SK-N-MC (cell line): Measurements from ENCODE around the gene METAP1.
"Not testable (repeated sequence)": the region's sequence is repeated elsewhere in the genome, so short reads cannot be mapped to it uniquely, and the experiment has no call there.

ENCODE experiments used
- DNase-seq: peaks from one replicate; pipeline ENCODE4 v3.0.0-alpha.2; 2011; ENCODE audit warnings: low read depth, low spot score
- H3K27ac ChIP-seq: fragments of 200-600 bp; sonication (generic); 2 replicates; pipeline ENCODE4 v1.5.1; 2016; ENCODE audit warnings: mixed run types
- H3K36me3 ChIP-seq: fragments of 200-600 bp; sonication (generic); 2 replicates; pipeline ENCODE4 v1.6.1; 2017; ENCODE audit warnings: antibody characterized with exemption, low read length, mixed read lengths; ENCODE audit not compliant: insufficient read depth
- H3K4me3 ChIP-seq: fragments of 200-600 bp; sonication (generic); 2 replicates; pipeline ENCODE4 v1.5.1; 2016
- H3K9ac ChIP-seq: fragments of 200-600 bp; sonication (generic); 2 replicates; pipeline ENCODE4 v1.8.0; 2017; ENCODE audit warnings: mixed run types, mixed read lengths; ENCODE audit not compliant: insufficient read length
- H3K9me3 ChIP-seq: fragments of 200-600 bp; sonication (generic); 2 replicates; pipeline ENCODE4 v1.6.1; 2017; ENCODE audit warnings: low read depth, mild to moderate bottlenecking, antibody characterized with exemption, low read length, moderate library complexity, mixed read lengths
- EZH2 ChIP-seq: fragments of 200-600 bp; sonication (generic); IDR thresholded peaks from one replicate; pipeline ENCODE4 v1.6.1; 2017; ENCODE audit warnings: antibody characterized with exemption
- FOXP2 ChIP-seq: optimal IDR thresholded peaks from 2 replicates; pipeline ENCODE3; 2011; ENCODE audit warnings: mild to moderate bottlenecking, moderate library complexity; ENCODE audit not compliant: insufficient read depth; ENCODE audit errors: extremely low read length, control extremely low read depth
- POLR2AphosphoS5 ChIP-seq: IDR thresholded peaks from 2 replicates; pipeline ENCODE4 v1.6.1; 2012; ENCODE audit warnings: mild to moderate bottlenecking, low read depth, low read length, borderline replicate concordance

Gene METAP1

DNA sequence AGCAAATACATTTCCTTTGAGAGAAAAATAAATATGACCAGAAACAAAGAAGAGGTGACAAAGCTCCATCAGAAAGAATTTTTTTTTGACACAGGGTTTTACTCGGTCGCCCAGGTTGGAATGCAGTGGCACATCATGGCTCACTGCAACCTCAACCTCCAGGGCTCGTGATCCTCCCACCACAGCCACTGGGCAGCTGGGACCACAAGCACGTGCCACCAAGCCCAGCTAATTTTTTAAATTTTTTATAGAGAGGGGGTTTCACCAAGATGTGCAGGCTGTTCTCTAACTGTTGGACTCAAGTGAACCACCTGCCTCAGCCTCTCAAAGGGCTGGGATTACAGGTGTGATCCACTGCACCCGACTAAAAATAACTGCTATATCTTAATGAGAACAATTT, 82.8 kb downstream of the METAP1 start:
- no peaks in the 10 kb centered on the region for H3K9me3 ChIP-seq
- no peak overlapping the region for H3K27ac ChIP-seq
- no peak overlapping the region for H3K4me3 ChIP-seq
- H3K9ac ChIP-seq, result no peak overlapping the region
- DNase-seq, result no peak
- TF ChIP-seq FOXP2 (no peak), POLR2AphosphoS5 (no peak), EZH2 (no peak)
- H3K36me3 ChIP-seq, result peaks cover 94% of the 10 kb centered on the region

DNA sequence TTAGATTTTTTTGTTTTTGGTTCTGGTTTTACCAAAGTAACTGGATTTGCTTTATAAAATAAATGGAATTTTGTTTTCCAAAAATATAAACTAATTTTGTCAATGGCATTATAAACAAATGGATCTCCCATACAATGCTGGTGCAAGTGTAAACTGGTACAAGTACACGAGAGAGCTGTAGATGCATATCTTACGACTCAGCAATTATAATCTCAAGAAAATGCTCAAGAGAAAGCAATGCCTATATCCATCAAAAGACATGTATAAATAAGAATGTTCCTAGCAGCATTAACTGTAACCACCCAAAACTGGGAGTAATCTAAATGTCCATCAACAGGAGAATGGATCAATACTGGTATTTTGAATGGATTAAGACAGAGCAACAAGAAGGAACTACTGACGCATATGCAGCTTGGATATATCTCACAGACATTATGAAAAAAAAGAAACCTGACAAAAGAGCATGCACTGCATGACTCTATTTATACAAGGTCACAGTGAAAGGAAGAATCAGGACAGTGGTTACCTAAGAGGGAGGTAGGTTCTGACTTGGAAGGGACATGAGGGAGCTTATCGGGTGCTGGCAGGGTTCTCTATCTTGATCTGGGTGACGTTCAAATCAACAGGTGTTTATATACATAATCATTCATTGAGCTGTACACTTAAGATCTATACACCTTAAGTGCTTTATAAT, 83.6 kb downstream of the METAP1 start:
- TF ChIP-seq POLR2AphosphoS5 (no peak), FOXP2 (no peak), EZH2 (no peak)
- Histone ChIP-seq H3K9me3 (no peaks in the 10 kb centered on the region), H3K27ac (no peak overlapping the region), H3K36me3 (peaks cover 96% of the 10 kb centered on the region), H3K4me3 (no peak overlapping the region), H3K9ac (no peak overlapping the region)
- no peak for DNase-seq

DNA sequence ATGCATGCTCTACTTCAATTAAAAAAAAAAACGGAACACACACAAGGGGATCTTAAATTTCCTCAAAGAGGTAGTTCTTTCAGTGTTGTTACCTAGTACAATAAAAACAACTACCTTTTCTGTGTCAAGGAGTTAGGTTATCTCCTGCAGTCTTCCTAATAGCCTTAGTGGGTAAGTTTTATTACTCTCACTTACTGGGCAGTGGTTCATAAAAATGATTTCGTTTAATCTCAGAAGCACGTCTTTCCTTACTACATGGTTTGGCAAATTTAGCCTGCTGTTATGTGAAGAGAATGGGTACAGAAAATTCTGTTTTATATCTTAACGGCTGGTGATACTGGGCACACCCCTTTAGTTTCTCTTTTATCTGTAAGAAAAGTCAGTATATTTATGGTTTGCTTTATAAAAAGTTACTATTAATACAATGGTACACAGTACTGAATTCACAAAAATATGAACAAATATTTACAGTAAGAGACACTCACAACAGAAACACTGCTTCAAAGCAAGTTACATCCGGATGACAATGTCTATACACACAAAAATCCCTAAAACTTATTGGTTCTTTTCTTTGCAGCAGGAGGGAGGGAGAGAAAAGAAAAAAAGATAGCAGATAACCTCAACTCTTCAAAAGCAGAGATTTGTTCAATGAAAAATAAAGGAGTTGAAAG, 84.2 kb downstream of the METAP1 start:
- H3K27ac ChIP-seq, result no peak overlapping the region
- no peak overlapping the region for H3K9ac ChIP-seq
- DNase-seq, result no peak
- H3K4me3 ChIP-seq, result no peak overlapping the region
- no peaks in the 10 kb centered on the region for H3K9me3 ChIP-seq
- peaks cover 96% of the 10 kb centered on the region for H3K36me3 ChIP-seq
- no peak for TF ChIP-seq POLR2AphosphoS5
- TF ChIP-seq EZH2, result no peak
- no peak for TF ChIP-seq FOXP2

DNA sequence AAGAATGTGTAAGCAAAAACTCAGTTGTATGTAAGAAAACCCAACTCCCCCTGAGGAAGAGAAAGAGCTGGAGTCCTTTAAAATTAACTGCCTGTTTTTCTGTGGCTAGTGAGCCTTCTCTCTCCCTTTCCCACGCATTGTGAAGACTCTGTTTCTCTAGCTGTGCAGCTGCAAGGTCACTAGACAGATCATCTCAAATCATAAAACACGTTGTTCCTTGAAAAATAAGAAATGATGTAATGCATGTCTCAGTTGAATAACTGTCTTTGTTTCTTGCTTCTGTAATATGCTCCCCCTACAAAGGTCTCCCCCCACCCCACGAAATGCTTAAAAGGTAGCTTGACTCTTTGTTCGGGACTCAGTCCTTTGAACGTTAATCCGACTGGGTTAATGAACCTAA, 85.3 kb downstream of the METAP1 start:
- not testable (repeated sequence) for H3K4me3 ChIP-seq, H3K9ac ChIP-seq, H3K27ac ChIP-seq, H3K9me3 ChIP-seq, DNase-seq
- H3K36me3 ChIP-seq, result peaks cover 97% of the 10 kb centered on the region

DNA sequence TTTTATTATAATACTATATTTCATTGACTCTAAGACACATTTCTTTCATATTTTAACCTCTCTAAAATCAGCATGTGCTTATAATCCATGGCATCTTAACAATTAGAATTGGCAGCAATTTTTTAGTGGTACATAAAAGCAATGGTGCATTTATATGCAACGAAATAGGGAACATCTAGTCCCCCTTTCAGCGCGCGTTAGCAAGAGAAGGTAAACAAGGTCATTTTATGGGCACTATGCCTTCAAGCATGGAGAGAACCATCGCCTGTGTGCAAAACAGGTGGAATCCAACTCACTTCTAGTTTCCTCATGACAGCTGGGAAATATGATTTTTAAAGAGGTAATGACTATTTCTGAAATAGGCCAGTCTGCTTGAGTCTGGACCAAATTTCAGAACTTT, 86.7 kb downstream of the METAP1 start:
- Histone ChIP-seq H3K36me3 (peaks cover 84% of the 10 kb centered on the region), H3K9ac (no peak overlapping the region), H3K9me3 (no peaks in the 10 kb centered on the region), H3K4me3 (no peak overlapping the region), H3K27ac (no peak overlapping the region)
- TF ChIP-seq POLR2AphosphoS5 (no peak), FOXP2 (no peak), EZH2 (no peak)
- DNase-seq, result no peak

DNA sequence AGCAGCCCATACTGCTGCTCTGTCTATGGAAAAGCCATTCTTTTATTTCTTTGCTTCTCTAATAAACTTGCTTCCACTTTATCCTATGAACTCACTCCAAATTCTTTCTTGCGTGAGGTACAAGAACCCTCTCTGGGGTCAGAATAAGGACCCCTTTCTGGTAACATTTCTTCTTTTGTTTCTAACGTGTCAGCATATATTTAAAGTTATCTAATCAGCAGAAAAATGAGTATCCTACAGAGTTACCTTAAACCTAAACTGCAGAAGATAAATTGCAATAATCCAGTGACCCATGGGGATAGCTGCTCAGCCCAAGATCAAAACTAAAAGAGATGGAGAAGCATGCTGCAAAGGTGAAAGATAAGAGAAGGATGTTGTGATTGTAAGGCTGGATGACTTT, 89.1 kb downstream of the METAP1 start:
- H3K36me3 ChIP-seq, result peaks cover 60% of the 10 kb centered on the region
- TF ChIP-seq POLR2AphosphoS5 (no peak), FOXP2 (no peak), EZH2 (no peak)
- DNase-seq, result no peak
- no peak overlapping the region for H3K4me3 ChIP-seq
- H3K9me3 ChIP-seq, result no peaks in the 10 kb centered on the region
- H3K27ac ChIP-seq, result no peak overlapping the region
- H3K9ac ChIP-seq, result no peak overlapping the region

DNA sequence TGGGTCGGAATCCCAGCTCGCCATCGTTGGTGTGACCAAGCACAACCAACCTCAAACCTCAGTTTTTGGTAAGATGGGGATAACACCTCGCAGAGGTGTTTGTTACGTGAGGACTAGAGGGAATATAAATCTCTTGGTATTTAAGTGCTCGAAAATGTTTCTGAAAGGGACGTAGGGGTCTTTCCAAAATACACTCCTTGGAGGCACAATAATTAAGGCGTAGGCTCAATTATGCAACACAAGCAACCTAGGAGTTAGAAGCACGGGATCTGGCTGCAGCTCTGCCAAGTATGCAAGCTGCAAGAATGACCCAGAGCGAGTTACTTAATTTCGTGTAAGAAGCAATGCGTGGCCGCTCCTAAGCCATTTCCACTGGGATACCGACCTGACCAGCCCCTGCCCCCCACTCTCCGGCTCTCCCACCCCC, 92.5 kb downstream of the METAP1 start:
- Histone ChIP-seq H3K9me3 (no peaks in the 10 kb centered on the region), H3K4me3 (peak overlapping the region; percentile 99), H3K36me3 (peaks cover 25% of the 10 kb centered on the region), H3K9ac (peak overlapping the region; percentile 93), H3K27ac (peak overlapping the region; percentile 58; the same call in 1 of the 2 replicates)
- no peak for TF ChIP-seq FOXP2
- no peak for TF ChIP-seq POLR2AphosphoS5
- no peak for TF ChIP-seq EZH2
- no peak for DNase-seq

DNA sequence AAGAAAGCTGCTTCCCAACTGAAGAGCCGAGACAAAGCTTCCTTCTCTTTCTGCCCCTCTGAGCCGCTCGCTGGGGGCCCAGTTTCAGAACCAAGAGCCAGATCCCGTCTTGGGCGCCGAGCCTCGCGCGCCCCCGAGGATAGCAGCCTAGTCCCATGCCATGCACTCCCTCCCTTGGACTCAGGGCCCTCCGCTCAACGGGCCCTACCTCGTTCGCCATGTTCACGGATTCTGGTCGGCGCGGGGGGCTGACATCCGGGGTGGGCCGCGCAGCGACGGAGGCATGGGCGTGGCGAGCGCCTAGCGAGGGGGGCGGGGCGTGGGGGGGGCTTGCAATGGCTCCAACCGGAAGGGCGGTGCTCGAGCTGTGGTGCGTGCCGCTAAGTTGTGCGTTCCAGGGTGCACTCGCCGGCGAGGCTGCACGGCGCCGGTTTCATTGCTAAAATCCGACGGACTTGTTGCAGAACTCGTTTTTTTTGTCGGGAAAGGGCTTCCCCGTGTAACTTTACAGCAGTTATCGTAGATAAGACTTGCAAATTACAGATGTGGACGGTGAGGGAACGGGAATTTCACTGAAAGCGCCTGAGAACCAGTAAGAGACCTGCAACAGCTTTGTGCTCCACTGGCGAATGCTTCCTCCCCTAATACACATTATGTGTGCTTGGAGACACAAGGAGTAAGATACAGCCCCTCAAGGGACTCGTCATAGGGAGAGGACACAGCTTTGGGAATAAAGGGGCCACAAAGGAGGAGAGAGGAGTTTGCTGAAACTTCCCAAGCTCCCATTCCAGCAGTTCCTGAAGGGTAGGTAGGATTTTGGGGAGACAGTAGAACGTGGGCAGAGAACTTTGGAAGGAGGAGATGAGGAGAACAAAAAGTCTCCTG, 93.2 kb downstream of the METAP1 start, which contains the start of gene ADH5:
ADH5 (minus strand) TSS at position 308 of the 885 bp plus-strand sequence; CDS start at position 220, 88 bp downstream.
- H3K4me3 ChIP-seq, result peak within 1 kb of the TSS; percentile 99
- peak; percentile 65 for DNase-seq
- peak within 1 kb of the TSS; percentile 93 for H3K9ac ChIP-seq
- TF ChIP-seq POLR2AphosphoS5 (peak; percentile 99), EZH2 (no peak)
- peaks cover 18% of the 10 kb centered on the region for H3K36me3 ChIP-seq
- H3K27ac ChIP-seq, result peak within 1 kb of the TSS; percentile 87
- no peaks in the 10 kb centered on the region for H3K9me3 ChIP-seq
